Bronchial epithelial cell (primary cell): ENCODE results near the gene NUDT1. TPM values are rescaled to one million over a fixed set of nuclear protein-coding genes. Genes with fewer than 3 reads are reported as not detected.
A peak's percentile ranks its signal among the peaks of the same experiment; 100 is the strongest.

Source experiments
- DNase-seq: peaks from one replicate; pipeline ENCODE4 v3.0.0-alpha.2; 2010; ENCODE audit warnings: low read depth
- FAIRE-seq: peaks from 2 replicates; lab custom pipeline; 2011; peaks lifted over from hg19 to GRCh38; lab: Jason Lieb, UNC
- H3K27me3 ChIP-seq: 2 replicates; pipeline ENCODE4 v1.5.1; 2011; ENCODE audit warnings: low read length; ENCODE audit not compliant: control insufficient read depth, insufficient read depth
- H3K36me3 ChIP-seq: 2 replicates; pipeline ENCODE4 v1.5.1; 2011; ENCODE audit warnings: low read length; ENCODE audit not compliant: control insufficient read depth, insufficient read depth
- H3K4me3 ChIP-seq: 2 replicates; pipeline ENCODE4 v1.5.1; 2011; ENCODE audit warnings: mild to moderate bottlenecking, low read depth, low read length, control low read depth
- total RNA-seq: library from RNA; depleted of rRNA; stranded (reverse); fragments of >200 nt; gene quantifications from 2 replicates; pipeline ENCODE4 v1.2.1, GENCODE V29; 2014
- TF ChIP-seq, protein P1 (sequence below): IDR thresholded peaks from 2 replicates; pipeline ENCODE4 v1.5.1; 2011; ENCODE audit warnings: mild to moderate bottlenecking, moderate library complexity, low read length, control low read depth, inconsistent platforms; ENCODE audit not compliant: insufficient read depth, severe bottlenecking

The NUDT1 gene
- 7.9 and 16.0 TPM in 2 replicates for total RNA-seq

DNA sequence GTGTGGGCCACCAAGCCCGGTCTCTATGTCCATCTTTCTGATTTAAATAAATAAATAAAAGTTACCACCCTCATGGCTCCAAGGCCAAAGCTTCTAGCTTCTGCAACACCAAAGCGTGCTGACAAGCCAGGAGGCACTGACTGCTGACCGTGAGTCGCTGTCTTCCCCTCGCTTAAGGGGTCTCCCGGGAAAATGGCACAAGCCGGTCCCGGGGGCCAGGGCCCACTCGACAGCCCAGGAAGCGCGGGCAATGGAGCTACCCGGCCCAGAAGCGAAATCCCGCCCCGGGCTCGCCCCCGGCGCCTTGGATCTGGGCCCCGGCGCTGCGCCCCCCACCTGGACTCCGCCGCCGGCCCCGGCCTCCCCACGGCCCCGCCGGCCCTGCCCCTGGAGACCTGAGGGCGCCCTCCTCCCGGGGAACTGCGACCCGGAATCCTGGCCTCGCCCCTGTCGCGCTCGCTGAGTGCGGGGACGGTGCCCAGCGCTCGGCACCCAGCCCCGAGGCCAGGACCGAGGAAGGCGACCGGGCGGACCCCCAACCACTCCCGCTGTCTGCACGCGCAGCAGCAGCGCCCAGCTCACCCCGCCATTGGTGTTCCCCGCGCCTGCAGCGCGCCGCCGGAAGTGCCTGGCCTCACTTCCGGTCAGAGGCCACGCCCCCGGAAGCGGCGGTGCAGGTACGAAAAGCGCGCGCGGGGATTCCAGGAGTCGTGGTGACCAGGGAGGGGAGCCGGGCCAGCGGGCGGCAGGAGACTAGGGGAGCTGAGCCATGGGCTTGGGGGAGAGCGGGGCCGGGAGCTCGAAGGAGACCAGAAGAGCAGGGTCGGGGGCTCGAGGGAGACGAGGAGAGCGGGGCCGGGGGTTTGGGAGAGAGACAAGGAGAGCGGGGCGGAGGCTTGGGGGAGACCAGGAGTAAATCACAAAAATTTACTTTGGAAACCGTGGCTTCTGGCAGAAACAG lies at the start of gene NUDT1, which contains the start of gene MRM2:
NUDT1 (plus strand) TSS at position 647 of the 961 bp plus-strand sequence. CDS start 2,349 bp downstream, outside the sequence.
MRM2 (minus strand) TSS at position 626 of the 961 bp plus-strand sequence; CDS start at position 590, 36 bp downstream.
- Histone ChIP-seq H3K36me3 (peaks cover 9% of the 10 kb centered on the region), H3K4me3 (peak within 1 kb of the TSS; percentile 86), H3K27me3 (no peaks in the 10 kb centered on the region)
- DNase-seq (peak; percentile 38), FAIRE-seq (no peak)
- TF ChIP-seq, protein P1, sequence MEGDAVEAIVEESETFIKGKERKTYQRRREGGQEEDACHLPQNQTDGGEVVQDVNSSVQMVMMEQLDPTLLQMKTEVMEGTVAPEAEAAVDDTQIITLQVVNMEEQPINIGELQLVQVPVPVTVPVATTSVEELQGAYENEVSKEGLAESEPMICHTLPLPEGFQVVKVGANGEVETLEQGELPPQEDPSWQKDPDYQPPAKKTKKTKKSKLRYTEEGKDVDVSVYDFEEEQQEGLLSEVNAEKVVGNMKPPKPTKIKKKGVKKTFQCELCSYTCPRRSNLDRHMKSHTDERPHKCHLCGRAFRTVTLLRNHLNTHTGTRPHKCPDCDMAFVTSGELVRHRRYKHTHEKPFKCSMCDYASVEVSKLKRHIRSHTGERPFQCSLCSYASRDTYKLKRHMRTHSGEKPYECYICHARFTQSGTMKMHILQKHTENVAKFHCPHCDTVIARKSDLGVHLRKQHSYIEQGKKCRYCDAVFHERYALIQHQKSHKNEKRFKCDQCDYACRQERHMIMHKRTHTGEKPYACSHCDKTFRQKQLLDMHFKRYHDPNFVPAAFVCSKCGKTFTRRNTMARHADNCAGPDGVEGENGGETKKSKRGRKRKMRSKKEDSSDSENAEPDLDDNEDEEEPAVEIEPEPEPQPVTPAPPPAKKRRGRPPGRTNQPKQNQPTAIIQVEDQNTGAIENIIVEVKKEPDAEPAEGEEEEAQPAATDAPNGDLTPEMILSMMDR: no peak

DNA sequence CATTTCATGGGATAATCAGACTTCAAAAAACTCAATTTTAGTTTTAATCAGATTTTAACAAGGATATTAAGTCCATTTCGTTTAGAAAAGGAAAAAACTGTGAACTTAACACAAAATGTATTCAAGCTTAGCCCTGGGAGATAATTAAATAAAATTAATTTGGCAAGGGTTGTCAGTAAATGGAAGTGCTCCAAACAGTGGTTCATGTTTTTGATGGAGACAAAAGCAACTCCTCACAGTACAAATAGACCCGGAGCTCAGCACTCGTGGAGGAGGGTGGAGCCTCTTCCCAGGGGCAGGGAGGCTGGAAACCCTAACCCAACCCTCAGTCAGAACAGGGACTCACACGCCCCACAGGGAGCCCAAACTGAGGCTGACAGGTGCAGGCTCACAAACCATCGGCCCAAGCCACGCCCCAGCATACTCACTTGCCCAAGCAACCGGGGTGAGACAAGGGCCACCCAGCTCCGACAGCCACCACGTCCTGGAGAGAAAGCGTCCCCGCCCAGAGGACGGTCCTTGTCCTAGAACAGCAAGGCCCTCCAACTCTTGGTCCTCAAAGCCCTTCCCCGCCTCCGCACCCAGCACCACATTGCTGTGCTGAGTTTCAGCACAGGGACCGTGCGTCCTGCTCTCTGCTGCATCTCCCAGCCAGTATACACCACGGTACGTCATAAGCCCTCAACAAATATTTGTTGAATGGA lies 49.0 kb upstream of the NUDT1 start:
- H3K4me3 ChIP-seq: no peak overlapping the region
- no peaks in the 10 kb centered on the region for H3K27me3 ChIP-seq
- no peak for FAIRE-seq
- no peak for DNase-seq
- peaks cover 2% of the 10 kb centered on the region for H3K36me3 ChIP-seq
- TF ChIP-seq, protein P1: no peak

DNA sequence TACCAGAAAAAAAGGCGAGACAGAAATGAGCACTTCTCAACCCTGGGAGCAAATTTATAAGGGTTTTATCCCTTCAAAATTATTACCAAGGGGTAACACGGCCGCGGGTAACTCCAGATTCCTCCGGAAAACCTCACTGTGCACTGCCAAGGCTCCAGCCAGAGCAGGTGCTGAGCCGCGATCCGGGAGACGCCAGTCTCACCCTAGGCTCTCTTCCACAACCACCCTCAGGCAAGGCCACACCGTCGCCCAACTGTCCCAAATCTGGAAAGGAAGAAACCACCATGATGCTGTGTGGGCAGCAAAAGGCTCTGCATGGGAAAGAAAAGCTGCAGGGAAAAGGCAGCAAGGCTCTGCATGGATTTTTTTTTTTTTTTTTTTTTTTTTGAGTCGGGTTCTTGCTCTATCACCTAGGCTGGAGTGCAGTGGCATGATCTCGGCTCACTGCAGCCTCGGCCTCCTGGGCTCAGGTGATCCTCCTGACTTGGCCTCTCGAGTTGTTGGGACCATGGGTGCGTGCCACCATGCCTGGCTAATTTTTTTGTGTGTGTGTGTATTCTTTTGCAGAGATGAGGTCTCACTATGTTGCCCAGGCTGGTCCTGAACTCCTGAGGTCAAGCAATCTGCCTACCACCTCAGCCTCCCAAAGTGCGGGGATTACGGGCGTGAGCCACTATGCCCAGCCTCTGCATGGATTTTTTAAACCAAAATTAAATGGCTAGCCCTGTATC lies 48.3 kb upstream of the NUDT1 start:
- Histone ChIP-seq H3K4me3 (no peak overlapping the region), H3K27me3 (no peaks in the 10 kb centered on the region), H3K36me3 (peaks cover 4% of the 10 kb centered on the region)
- FAIRE-seq (no peak), DNase-seq (no peak)
- TF ChIP-seq, protein P1: no peak

DNA sequence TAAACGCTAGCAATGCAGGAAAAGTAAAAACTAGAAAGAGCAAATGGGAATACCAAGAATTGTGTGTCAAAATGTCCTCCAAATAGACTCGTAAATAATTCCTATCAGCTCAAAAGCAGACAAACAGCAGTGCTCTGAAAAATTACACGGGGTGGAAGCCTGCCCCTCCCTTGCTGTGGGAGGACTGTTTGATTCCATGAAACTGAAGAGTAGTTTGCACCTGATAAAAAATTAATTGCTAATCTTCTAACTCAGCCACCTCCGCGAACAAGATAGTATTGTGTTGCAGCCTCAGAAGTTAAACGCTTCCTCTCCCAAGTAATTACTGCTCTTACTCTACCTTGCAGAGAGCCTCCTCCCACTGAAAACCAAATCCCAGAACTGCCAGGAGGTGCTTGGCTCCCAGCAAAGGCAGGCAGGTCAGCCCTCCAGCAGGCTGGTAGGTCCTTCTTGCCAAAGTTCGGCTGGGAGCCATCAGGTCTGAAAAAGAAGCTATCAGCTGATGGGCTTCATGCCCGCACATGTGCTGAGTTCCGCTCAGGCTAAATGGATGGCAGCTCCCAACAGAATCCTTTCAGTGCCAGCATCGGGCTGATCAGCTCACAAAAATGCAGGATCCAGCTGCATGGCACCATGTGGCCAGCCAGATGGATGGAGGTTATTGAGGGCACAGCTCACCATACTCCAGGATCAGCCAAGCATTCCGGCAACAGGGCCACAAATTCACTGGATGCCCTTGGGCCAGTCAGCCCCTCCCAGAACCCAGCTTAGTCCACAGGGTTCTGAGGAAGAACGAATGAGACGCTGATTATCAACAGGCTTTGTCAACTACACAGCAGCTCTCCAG lies 46.4 kb upstream of the NUDT1 start:
- FAIRE-seq: no peak
- Histone ChIP-seq H3K27me3 (no peaks in the 10 kb centered on the region), H3K4me3 (no peak overlapping the region), H3K36me3 (peaks cover 6% of the 10 kb centered on the region)
- no peak for DNase-seq
- TF ChIP-seq, protein P1: no peak
